HG03460 (cell line): ENCODE measurements around the gene PARP4.
"Not testable (repeated sequence)": the region's sequence is repeated elsewhere in the genome, so short reads cannot be mapped to it uniquely, and the experiment has no call there.

Experiments
- ATAC-seq: cut with Tn5 transposase; IDR thresholded peaks from one replicate; pipeline ENCODE4 v1.9.1; 2021; ENCODE audit not compliant: unreplicated experiment

Gene PARP4

DNA sequence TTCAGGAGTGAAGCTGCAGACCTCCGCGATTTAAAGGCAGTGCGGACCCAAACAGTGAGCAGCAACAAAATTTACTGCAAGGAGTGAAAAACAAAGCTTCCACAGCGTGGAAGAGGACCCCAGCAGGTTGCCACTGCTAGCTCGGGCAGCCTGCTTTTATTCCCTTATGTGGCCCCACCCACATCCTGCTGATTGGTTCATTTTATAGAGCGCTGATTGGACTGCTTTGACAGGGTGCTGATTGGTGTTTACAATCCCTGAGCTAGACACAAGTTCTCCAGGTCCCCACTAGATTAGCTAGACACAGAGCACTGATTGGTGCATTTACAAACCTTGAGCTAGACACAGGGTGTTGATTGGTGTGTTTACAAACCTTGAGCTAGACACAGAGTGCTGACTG is 6.3 kb downstream of the PARP4 start:
- ATAC-seq, result not testable (repeated sequence)

GRCh38 chr13:24505756-24506155 is 6.8 kb downstream of the PARP4 start:
- ATAC-seq, result no peak

- no peak for ATAC-seq
These were observed 7.3 kb downstream of the PARP4 start for GRCh38 chr13:24505256-24505655.

DNA sequence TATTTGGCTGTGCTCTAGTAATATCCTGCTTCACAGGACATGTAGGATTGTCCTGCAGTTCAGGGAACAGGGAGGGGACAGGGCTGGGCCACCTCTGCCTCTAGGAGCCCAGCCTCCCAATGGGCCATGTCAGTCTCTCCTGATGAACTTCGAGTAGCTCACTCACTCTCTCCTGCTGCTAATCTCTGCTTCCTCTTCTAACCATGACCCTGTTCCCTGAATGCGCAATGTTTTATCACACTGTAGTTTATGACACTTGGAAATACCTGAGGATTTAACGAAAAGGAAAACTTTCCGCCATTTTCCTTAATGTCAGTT is 9.2 kb downstream of the PARP4 start:
- ATAC-seq, result no peak

- ATAC-seq, result no peak
These were observed 9.8 kb downstream of the PARP4 start for GRCh38 chr13:24502533-24503378.

DNA sequence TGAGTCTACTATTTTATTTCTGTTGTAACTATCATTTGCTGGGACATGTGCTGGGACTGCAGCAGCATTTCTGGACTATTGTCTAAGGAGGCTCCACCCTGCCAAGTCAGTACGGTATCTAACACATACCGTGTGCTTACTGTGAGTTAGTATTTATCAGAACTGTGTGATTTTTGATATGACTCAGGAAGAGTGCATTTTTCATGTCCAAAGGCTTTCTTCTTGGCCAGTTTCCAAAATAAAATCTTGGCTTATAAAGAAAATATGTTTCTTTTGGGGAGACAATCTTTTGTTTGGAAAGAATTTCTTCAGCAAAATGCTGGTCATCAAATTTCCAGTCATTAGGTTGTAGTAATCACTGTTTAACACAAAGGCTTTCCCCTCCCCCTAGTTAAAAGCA is 11.6 kb downstream of the PARP4 start:
- ATAC-seq, result no peak

DNA sequence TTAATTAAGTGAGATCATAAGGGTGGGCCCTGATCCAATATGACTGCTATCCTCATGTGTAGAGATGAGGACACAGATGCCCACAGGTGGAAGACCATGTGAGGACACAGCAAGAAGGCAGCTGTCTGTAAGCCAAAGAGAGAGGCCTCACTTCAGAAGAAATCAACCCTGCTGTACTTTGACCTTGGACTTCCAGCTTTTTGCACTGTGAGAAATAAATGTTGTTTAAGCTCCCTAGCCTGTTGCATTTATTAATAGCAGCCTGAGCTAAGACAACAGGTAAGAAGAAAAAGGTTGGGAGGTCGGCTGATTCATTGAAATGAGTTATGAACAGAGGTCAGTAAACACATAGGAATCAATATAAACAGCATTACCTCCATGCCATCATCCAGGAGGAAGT is 14.8 kb downstream of the PARP4 start:
- no peak for ATAC-seq

GRCh38 chr13:24496295-24496694 is 16.3 kb downstream of the PARP4 start:
- ATAC-seq, result not testable (repeated sequence)

GRCh38 chr13:24495151-24495729 is 17.3 kb downstream of the PARP4 start:
- ATAC-seq, result no peak

DNA sequence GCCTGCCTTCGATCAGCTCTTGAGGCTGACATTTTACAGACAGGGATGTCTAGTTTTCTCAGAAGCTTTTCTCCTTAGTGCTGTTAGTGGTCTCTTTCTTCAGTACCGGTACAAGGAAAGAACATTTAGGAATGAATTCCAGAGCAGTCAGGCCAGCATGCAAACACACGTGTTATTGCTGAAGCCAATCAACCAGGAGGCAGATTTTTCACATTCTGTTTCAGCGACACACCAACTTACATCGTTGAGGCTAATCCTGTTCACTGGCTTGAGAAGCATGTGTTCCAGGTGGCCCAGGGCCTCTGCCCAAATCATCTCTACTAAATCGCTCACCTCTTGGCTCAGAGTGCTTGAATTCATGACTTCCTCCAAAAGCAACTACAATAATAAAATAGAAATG is 19.2 kb downstream of the PARP4 start:
- ATAC-seq, result no peak

GRCh38 chr13:24491845-24492244 is 20.7 kb downstream of the PARP4 start:
- ATAC-seq, result no peak

DNA sequence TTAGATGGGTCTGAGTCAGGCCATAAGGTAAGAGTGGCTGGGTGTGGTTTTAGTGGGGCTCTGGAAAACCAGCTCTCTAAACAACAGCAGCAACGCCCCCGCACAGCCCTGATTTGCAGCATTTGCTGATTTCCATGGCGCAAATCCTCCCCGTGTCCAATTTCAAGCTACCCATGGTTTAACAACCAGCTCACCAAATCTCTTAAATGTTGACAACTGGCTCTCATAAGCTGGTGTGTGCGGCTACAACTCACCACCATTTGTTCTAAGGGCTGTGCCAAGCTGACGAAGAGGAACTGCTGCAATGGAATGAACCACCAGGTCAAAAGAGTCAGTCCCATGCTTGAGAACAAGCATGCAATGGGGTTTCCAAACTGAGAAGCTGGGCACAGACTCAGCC is 22.9 kb downstream of the PARP4 start:
- no peak for ATAC-seq

DNA sequence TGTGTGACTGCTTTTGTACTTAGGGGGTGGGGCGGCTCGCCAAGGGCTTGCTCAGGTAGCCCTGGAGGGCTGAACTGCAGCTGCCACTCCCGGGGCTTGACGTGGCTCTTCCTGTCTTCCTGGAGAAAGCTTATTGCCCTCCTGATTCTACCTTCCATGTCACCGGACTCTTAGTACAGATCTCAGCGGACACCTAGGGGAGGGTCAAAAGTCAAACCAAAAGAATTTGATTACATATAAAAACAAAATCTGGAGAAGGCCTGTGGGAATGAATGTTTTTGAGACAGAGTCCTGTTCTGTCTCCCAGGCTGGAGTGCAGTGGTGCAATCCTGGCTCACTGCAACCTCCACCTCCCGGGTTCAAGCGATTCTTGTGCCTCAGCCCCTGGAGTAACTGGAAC is 24.5 kb downstream of the PARP4 start:
- not testable (repeated sequence) for ATAC-seq

- ATAC-seq, result not testable (repeated sequence)
These were observed 26.4 kb downstream of the PARP4 start for GRCh38 chr13:24486017-24486657.

GRCh38 chr13:24473686-24474085 is 38.9 kb downstream of the PARP4 start:
- no peak for ATAC-seq

DNA sequence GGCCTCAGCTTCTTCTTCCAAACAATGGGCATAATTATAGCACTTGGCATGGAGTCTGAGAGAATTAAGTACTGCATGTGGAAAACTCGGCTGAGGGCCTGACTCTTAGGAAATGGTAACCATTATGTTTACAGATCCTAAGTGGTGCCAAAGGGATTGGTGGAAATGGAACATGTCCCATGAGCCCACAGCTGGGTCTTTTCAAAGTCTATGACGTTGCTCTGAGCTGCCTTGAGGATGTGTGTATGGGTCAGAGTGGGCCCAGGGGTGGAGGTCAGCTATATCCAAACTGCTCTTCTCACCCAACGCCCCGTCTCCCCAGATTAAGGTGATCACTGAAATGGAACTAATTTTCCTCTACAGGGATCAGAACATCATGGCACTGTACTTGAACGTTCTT is 40.4 kb downstream of the PARP4 start:
- not testable (repeated sequence) for ATAC-seq

- no peak for ATAC-seq
These were observed 49.5 kb downstream of the PARP4 start for GRCh38 chr13:24463078-24463477.

DNA sequence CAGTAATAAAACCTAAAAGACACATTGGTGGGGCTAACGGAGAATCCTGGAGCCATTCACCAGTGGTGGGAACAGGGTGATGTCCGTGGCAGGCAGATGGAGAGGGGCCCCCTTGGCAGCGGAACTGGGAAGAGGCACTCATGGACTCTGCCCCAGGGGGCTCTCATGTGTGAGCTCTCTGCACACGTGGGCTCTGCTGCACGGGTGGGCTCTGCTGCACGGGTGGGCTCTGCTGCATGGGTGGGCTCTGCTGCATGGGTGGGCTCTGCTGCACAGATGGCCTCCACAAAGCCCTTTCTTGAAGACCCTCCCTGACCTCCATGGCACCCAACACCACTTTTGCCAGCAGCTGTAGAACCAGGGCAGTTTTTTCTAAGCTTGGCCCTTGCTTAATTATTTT is 52.3 kb downstream of the PARP4 start:
- no peak for ATAC-seq

DNA sequence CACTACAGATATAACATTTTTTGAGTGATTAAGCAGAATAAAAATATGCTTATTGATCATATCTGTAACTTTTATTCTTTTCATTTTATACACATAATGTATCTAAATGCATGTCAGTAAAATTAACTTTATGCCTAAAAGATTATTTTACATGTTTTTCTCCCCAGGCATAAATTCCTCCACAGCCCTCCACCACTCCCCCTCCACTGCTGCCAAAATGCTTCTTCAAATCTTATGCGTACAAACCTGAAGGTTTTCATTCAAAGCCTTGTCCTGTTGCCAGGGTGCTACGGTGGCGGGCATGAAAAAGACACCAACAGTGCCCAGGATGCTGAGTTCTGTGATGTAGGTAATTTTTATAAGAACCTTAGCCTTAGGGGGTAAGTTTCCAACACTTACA is 52.9 kb downstream of the PARP4 start:
- ATAC-seq, result no peak

DNA sequence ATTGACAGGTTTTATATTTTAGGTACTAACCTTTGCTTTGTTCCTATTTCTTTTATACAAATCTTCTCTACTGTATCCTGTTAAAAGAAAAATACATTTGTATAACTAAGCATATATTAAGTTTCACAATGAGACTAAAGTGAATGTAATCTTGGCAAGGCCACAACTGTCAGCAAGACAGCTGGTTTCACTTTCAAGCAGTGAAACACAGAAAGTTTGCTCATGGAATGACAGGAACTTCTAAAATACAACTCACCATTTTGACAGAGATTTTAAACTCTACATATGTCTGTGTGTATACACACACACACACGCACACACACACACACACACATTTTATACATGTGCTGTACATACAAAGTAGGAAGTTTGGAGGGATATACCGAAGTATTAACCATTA is 53.3 kb downstream of the PARP4 start:
- no peak for ATAC-seq

- ATAC-seq, result no peak
These were observed 53.8 kb downstream of the PARP4 start for GRCh38 chr13:24458736-24459135.

- ATAC-seq, result no peak
These were observed 56.2 kb downstream of the PARP4 start for GRCh38 chr13:24456396-24456795.
